ENCODE data around the gene GOLGA8R.
"Not testable (repeated sequence)": the region's sequence is repeated elsewhere in the genome, so short reads cannot be mapped to it uniquely, and the experiment has no call there.

The GOLGA8R gene

DNA sequence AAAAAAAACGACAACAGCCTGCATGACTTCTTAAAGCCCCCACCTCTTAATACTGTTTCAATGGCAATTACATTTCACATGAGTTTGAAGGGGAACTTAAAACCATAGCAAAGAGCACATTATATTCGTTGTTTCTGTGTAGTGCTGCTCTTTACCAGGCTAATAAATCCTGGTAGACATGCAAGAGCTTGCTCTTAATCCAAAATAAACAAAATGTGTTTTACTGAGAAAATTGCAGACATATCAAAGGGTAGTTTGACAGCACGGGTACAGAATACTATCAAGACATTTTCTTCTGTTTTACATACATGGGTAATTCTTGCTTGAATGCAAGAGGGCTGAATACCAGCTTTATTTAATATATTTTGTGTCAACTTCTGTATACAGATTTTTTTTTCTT lies 24.3 kb upstream of the GOLGA8R start:
- not testable (repeated sequence) for H3K79me1 ChIP-seq (ENCODE audit: low read length); H3K4me2 ChIP-seq (ENCODE audit: low read length); H4K91ac ChIP-seq (ENCODE audit: low read depth, low read length); H2BK5ac ChIP-seq (ENCODE audit: low read depth, low read length, poor library complexity); H3K79me2 ChIP-seq (ENCODE audit: control insufficient read depth, insufficient read depth, low read length, poor library complexity); H3K23ac ChIP-seq (ENCODE audit: low read length); H3K4ac ChIP-seq (ENCODE audit: low read depth, low read length); H4K8ac ChIP-seq (ENCODE audit: low read depth, low read length); H3K36me3 ChIP-seq (ENCODE audit: control insufficient read depth in 1 of 2, insufficient read depth in 2 of 2, low read length in 2 of 2); H2BK12ac ChIP-seq (ENCODE audit: low read length); H3K9ac ChIP-seq (ENCODE audit: low read length); DNase-seq; H3K4me1 ChIP-seq (ENCODE audit: control insufficient read depth in 1 of 2, insufficient read depth in 2 of 2, low read length in 2 of 2); H2BK120ac ChIP-seq (ENCODE audit: insufficient read depth, low read length, poor library complexity); H2AFZ ChIP-seq (ENCODE audit: insufficient read depth, low read length, poor library complexity); H3K9me3 ChIP-seq (ENCODE audit: insufficient read depth, low read depth, low read length); H4K12ac ChIP-seq (ENCODE audit: low read depth, low read length); H3K27ac ChIP-seq (ENCODE audit: low read depth, low read length); H2AK5ac ChIP-seq (ENCODE audit: low read length); H3K14ac ChIP-seq (ENCODE audit: low read length); H3K4me3 ChIP-seq (ENCODE audit: low read depth, low read length); H3K18ac ChIP-seq (ENCODE audit: low read length); H3K27me3 ChIP-seq (ENCODE audit: insufficient read depth, low read length)
- no CpG with 5 or more reads among the region's 3 CpGs for WGBS (ENCODE audit: extremely low coverage, insufficient coverage, insufficient read length)

DNA sequence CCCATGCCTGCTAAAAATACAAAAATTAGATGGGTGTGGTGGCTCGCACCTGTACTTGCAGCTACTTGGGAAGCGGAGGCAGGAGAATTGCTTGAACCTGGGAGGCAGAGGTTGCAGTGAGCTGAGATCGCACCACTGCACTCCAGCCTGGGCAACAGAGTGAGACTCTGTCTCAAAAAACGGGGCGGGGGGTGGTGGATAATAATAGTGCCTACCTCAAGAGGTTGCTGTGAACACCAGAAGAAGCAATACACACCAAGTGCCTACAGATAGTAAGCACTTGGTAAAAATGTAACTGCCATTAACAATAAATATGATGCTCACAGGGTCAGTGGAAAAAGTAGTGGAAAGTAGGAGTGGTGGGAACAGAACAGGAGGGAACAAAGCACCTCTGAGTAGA lies 21.8 kb upstream of the GOLGA8R start:
- H4K12ac ChIP-seq (ENCODE audit: low read depth, low read length); H3K4ac ChIP-seq (ENCODE audit: low read depth, low read length); H3K27ac ChIP-seq (ENCODE audit: low read depth, low read length); H3K9me3 ChIP-seq (ENCODE audit: insufficient read depth, low read depth, low read length); H3K23ac ChIP-seq (ENCODE audit: low read length); H3K14ac ChIP-seq (ENCODE audit: low read length); H3K4me3 ChIP-seq (ENCODE audit: low read depth, low read length); H3K79me1 ChIP-seq (ENCODE audit: low read length); H3K36me3 ChIP-seq (ENCODE audit: control insufficient read depth in 1 of 2, insufficient read depth in 2 of 2, low read length in 2 of 2); H3K27me3 ChIP-seq (ENCODE audit: insufficient read depth, low read length); H2AFZ ChIP-seq (ENCODE audit: insufficient read depth, low read length, poor library complexity); H2AK5ac ChIP-seq (ENCODE audit: low read length); H2BK120ac ChIP-seq (ENCODE audit: insufficient read depth, low read length, poor library complexity); H3K18ac ChIP-seq (ENCODE audit: low read length); H2BK12ac ChIP-seq (ENCODE audit: low read length); H3K4me1 ChIP-seq (ENCODE audit: control insufficient read depth in 1 of 2, insufficient read depth in 2 of 2, low read length in 2 of 2); H3K79me2 ChIP-seq (ENCODE audit: control insufficient read depth, insufficient read depth, low read length, poor library complexity); H2BK5ac ChIP-seq (ENCODE audit: low read depth, low read length, poor library complexity); H3K9ac ChIP-seq (ENCODE audit: low read length); H3K4me2 ChIP-seq (ENCODE audit: low read length); H4K91ac ChIP-seq (ENCODE audit: low read depth, low read length); H4K8ac ChIP-seq (ENCODE audit: low read depth, low read length); DNase-seq: not testable (repeated sequence)
- WGBS (ENCODE audit: extremely low coverage, insufficient coverage, insufficient read length): no CpG with 5 or more reads among the region's 5 CpGs

DNA sequence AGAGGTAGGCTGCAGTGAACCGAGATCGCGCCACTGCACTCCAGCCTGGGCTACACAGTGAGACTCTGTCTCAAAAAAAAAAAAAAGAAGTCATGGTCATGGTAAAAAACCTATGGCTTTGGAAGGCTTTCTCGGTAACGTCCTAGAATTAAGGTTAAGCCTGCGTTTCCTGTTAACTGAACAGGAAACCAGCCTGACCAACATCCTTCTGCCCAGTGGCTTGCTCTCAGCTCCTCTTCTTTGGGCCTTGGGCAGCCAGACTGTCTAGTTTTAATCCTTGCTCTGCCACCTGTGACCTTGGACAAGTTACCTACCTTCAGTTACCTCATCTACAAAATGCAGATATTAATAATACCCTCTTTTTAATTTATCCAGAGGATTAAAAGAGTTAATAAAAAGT lies 6.7 kb upstream of the GOLGA8R start:
- not testable (repeated sequence) for H3K9me3 ChIP-seq (ENCODE audit: insufficient read depth, low read depth, low read length); H4K8ac ChIP-seq (ENCODE audit: low read depth, low read length); H3K18ac ChIP-seq (ENCODE audit: low read length); H3K4ac ChIP-seq (ENCODE audit: low read depth, low read length); H3K79me2 ChIP-seq (ENCODE audit: control insufficient read depth, insufficient read depth, low read length, poor library complexity); H3K14ac ChIP-seq (ENCODE audit: low read length); H2AFZ ChIP-seq (ENCODE audit: insufficient read depth, low read length, poor library complexity); H4K91ac ChIP-seq (ENCODE audit: low read depth, low read length); H3K79me1 ChIP-seq (ENCODE audit: low read length); H3K27ac ChIP-seq (ENCODE audit: low read depth, low read length); H2BK120ac ChIP-seq (ENCODE audit: insufficient read depth, low read length, poor library complexity); H3K4me3 ChIP-seq (ENCODE audit: low read depth, low read length); H3K23ac ChIP-seq (ENCODE audit: low read length); H2BK12ac ChIP-seq (ENCODE audit: low read length); H2AK5ac ChIP-seq (ENCODE audit: low read length); H3K27me3 ChIP-seq (ENCODE audit: insufficient read depth, low read length); H3K36me3 ChIP-seq (ENCODE audit: control insufficient read depth in 1 of 2, insufficient read depth in 2 of 2, low read length in 2 of 2); H3K9ac ChIP-seq (ENCODE audit: low read length); DNase-seq; H2BK5ac ChIP-seq (ENCODE audit: low read depth, low read length, poor library complexity); H4K12ac ChIP-seq (ENCODE audit: low read depth, low read length); H3K4me1 ChIP-seq (ENCODE audit: control insufficient read depth in 1 of 2, insufficient read depth in 2 of 2, low read length in 2 of 2); H3K4me2 ChIP-seq (ENCODE audit: low read length)
- WGBS (ENCODE audit: extremely low coverage, insufficient coverage, insufficient read length): no CpG with 5 or more reads among the region's 6 CpGs

DNA sequence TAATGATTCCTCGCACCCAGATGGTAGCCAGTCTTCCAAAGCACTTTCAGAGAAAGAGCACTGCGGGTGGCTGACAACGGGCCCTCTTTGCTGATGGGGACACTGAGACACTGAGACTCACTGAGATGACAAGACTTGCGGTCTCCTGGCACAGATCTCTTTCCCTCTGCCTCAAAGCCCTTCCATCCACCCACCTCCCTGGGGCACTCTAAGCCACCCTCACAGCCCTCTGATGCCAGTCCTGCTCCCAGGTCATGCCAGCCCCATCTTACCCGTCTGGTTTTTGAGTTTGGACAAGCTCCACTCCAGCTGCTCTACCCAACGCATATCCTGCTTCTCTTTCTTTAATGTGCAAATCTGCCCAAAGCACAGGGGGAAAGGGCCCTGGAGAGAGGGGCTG lies 6.4 kb downstream of the GOLGA8R start:
- H4K12ac ChIP-seq (ENCODE audit: low read depth, low read length); H3K14ac ChIP-seq (ENCODE audit: low read length); H2AFZ ChIP-seq (ENCODE audit: insufficient read depth, low read length, poor library complexity); H2BK120ac ChIP-seq (ENCODE audit: insufficient read depth, low read length, poor library complexity); H2AK5ac ChIP-seq (ENCODE audit: low read length); H3K79me2 ChIP-seq (ENCODE audit: control insufficient read depth, insufficient read depth, low read length, poor library complexity); H3K36me3 ChIP-seq (ENCODE audit: control insufficient read depth in 1 of 2, insufficient read depth in 2 of 2, low read length in 2 of 2); H3K79me1 ChIP-seq (ENCODE audit: low read length); H3K27ac ChIP-seq (ENCODE audit: low read depth, low read length); H3K27me3 ChIP-seq (ENCODE audit: insufficient read depth, low read length); H4K91ac ChIP-seq (ENCODE audit: low read depth, low read length); H3K4me2 ChIP-seq (ENCODE audit: low read length); H3K4me1 ChIP-seq (ENCODE audit: control insufficient read depth in 1 of 2, insufficient read depth in 2 of 2, low read length in 2 of 2); H3K4me3 ChIP-seq (ENCODE audit: low read depth, low read length); H2BK5ac ChIP-seq (ENCODE audit: low read depth, low read length, poor library complexity); H4K8ac ChIP-seq (ENCODE audit: low read depth, low read length); H3K9me3 ChIP-seq (ENCODE audit: insufficient read depth, low read depth, low read length); H3K18ac ChIP-seq (ENCODE audit: low read length); H3K23ac ChIP-seq (ENCODE audit: low read length); H3K9ac ChIP-seq (ENCODE audit: low read length); H2BK12ac ChIP-seq (ENCODE audit: low read length); H3K4ac ChIP-seq (ENCODE audit: low read depth, low read length); DNase-seq: not testable (repeated sequence)
- no CpG with 5 or more reads among the region's 6 CpGs for WGBS (ENCODE audit: extremely low coverage, insufficient coverage, insufficient read length)

Measured in trophoblast cell (in vitro differentiated cells and primary cell).